Spinal cord (tissue), 10 donors: ENCODE results near the gene FLRT2. TPM values are rescaled to one million over a fixed set of nuclear protein-coding genes. Genes with fewer than 3 reads are reported as not detected.

ENCODE experiments used
- DNase-seq, 6 donors: peaks; one replicate each; pipeline versions ENCODE4 v3.0.0 to v3.0.0-alpha.2; 2013 to 2015; ENCODE audit warnings: low spot score in 6 of 6, low read depth in 4 of 6
- H3K27ac ChIP-seq: one replicate; pipeline ENCODE4 v1.5.1; 2013; ENCODE audit warnings: low read depth, low read length, control low read depth
- H3K27me3 ChIP-seq: one replicate; pipeline ENCODE4 v1.6.1; 2013; ENCODE audit warnings: low read length; ENCODE audit not compliant: control insufficient read depth, insufficient read depth
- H3K36me3 ChIP-seq: one replicate; pipeline ENCODE4 v1.6.1; 2013; ENCODE audit warnings: low read length; ENCODE audit not compliant: control insufficient read depth, insufficient read depth
- H3K4me1 ChIP-seq: one replicate; pipeline ENCODE4 v1.6.1; 2013; ENCODE audit warnings: low read length; ENCODE audit not compliant: control insufficient read depth, insufficient read depth
- H3K4me3 ChIP-seq: one replicate; pipeline ENCODE4 v1.5.1; 2013; ENCODE audit warnings: low read depth, low read length, control low read depth
- H3K9me3 ChIP-seq: one replicate; pipeline ENCODE4 v1.6.1; 2013; ENCODE audit warnings: low read length; ENCODE audit not compliant: control insufficient read depth, insufficient read depth
- WGBS: methylation state at CpG from one replicate; pipeline ENCODE4 v1.1.5; 2013; ENCODE audit warnings: missing lambda C conversion rate; ENCODE audit not compliant: insufficient coverage; 5-methylcytosine and 5-hydroxymethylcytosine counted together
- polyA plus RNA-seq, 2 donors: library from polyadenylated mRNA; unstranded; fragments of 120-200 nt; gene quantifications; one replicate each; pipeline ENCODE4 v1.2.1, GENCODE V29; 2013; ENCODE audit not compliant: insufficient read length in 2 of 2
- total RNA-seq, 2 donors: library from RNA; depleted of rRNA in 1 of 2; stranded (reverse); fragments of 120-200 nt in 1 of 2; fragments of >200 nt in 1 of 2; gene quantifications; one replicate each; pipeline versions ENCODE4 v1.2.3 to v1.2.4, GENCODE V29; 2013 to 2014
- donor health status: healthy.

Gene FLRT2
- total and polyA plus RNA-seq, 4 donors = 60.2 to 215 (median 65.3) TPM

DNA sequence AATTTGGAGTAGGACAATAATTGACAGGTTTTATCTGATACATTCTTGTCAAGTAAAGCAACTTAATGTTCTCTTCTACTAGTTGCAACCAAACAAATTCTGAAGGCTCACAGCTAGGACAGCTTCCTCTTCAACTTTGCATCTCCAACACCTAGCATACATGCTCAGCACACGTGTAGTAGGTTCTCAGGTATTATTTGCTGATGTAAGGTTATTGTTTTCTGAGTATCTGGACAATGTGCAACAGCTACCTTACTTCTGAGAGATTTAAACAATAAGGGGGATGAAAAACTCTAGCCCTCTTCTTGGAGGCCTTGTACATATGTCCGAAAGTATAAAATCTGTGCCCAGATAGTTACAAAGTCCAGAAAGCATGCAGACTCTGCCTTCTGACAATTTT, 15.5 kb upstream of the FLRT2 start:
- Histone ChIP-seq H3K27me3 (no peaks in the 10 kb centered on the region), H3K4me3 (no peak overlapping the region), H3K27ac (no peak overlapping the region), H3K4me1 (no peaks in the 10 kb centered on the region), H3K36me3 (no peaks in the 10 kb centered on the region), H3K9me3 (no peaks in the 10 kb centered on the region)
- DNase-seq = no peak
- 100% methylated on average over 1 of the region's 2 CpGs for WGBS

DNA sequence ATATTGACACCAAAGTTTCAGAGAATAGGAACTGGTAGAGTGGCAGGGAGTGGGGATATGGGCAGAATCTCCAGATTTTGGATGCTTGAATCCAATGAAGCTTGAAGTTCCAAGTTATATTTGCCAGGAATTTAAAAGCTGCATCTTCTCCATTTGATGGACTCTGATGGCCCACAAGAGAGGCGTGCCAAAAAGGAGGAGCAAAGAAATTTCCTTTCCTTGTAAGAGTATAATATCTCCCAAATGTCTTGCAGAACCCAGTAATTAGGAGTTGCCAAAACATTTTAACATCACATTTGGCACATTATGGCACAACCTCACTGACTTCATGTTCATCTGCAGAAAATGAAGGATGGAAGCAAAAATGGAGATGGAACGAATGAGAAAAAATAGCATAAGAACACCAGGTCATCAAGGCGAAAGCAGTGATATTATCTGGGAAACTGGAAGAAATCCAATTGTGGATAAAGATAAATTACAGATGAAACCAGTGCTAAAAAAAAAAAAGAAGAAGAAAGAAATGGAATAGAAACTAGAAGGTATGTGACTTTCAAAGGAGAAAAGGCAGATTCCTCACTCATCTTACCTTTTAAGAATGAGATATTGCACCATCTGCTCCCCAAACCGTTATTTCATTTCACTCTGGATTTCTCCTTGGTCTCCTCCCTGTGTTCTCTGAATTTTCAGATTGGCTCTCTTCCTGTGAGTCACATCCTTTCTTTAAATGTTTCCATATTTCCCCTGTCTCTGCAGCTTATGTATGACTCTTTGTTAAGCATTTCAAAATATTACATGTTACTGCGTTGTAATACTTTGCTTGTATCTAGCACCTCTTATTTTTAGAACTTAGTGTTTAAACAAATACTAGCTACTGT, 13.5 kb upstream of the FLRT2 start:
- H3K4me3 ChIP-seq = no peak overlapping the region
- WGBS = 93% methylated on average over 2 of the region's 5 CpGs
- DNase-seq = no peak
- H3K27me3 ChIP-seq = no peaks in the 10 kb centered on the region
- H3K36me3 ChIP-seq = no peaks in the 10 kb centered on the region
- no peaks in the 10 kb centered on the region for H3K9me3 ChIP-seq
- H3K4me1 ChIP-seq = no peaks in the 10 kb centered on the region
- H3K27ac ChIP-seq = no peak overlapping the region

DNA sequence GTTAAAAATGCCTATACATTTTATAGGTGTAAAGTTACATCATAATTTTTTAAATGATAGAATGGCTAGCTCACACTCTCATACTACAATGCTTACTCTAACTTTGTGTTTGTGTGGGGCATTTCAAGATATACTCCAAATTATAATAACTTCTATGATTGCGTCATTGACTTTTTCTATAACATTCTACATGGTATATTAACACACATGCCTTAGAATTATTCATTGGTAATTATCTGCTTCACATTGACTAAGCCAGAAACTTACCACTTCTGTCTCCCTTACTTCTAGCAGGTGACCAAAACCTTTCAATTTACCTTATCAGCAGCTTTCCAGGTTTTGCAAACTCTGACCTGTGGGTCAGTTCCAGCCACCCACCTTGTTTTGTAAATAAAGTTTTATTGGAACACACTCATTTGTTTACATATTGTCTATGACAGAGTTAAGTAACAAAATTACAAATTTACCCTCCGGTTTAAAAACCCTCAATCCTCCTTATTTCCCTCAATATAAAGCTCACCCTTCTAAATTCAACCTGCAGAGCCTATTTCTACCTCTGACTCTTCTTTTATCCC, 12.7 kb upstream of the FLRT2 start:
- Histone ChIP-seq H3K27me3 (no peaks in the 10 kb centered on the region), H3K9me3 (no peaks in the 10 kb centered on the region), H3K27ac (no peak overlapping the region), H3K4me1 (no peaks in the 10 kb centered on the region), H3K4me3 (no peak overlapping the region), H3K36me3 (no peaks in the 10 kb centered on the region)
- WGBS = no CpG with 5 or more reads among the region's 2 CpGs
- DNase-seq = no peak

DNA sequence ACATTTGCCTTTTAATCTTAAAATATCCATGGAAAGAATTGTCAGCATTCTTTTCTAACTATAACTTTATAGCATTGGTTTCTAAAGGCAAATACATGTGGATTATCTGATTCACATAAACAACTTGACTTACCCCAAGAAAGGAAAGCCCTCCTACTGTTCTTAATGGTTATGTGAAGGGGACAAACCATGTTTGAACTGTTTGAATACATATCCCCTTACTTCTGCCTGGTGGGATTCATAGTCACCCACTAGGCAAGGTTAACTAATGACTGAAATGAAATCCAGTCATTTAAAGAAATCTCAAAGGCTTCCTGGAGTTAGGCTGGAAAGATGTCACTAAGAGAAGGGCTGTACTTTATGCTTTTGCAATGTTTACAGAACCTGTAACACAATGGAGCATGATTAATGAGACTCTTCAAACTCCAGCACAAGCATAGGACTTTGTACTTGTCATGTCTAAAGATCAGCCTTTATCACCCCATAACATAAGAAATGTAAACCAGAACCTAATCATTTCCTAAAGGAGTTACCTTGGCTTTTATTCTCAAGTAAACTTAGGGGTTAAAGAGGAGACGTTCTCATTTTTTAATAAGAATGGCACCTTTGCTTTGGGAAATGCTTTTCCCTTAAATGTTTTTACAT, 10.2 kb upstream of the FLRT2 start:
- DNase-seq = no peak
- no peak overlapping the region for H3K27ac ChIP-seq
- H3K4me3 ChIP-seq = no peak overlapping the region
- H3K27me3 ChIP-seq = no peaks in the 10 kb centered on the region
- H3K36me3 ChIP-seq = no peaks in the 10 kb centered on the region
- no peaks in the 10 kb centered on the region for H3K4me1 ChIP-seq
- no peaks in the 10 kb centered on the region for H3K9me3 ChIP-seq
- no CpG with 5 or more reads among the region's 1 CpG for WGBS

DNA sequence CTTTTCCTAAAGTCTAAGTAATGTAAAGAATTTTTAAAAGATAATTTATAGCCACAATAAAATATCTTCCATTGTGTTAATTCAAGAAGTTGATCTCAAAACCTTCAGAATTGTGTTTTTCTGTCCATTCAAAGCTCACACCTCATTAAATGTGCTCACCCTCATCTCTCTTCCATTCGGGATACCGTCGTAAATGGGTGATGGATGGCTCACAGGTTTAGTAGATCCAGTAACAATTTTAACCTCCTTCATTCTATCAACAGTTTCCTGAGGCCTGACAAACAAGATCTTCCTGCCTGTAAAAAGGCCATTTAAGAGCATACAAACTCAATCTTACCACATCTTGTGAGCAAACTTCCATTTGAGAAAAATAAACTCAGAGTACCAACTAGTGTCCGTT, 9.4 kb upstream of the FLRT2 start:
- H3K4me3 ChIP-seq = no peak overlapping the region
- H3K27ac ChIP-seq = no peak overlapping the region
- WGBS = no CpG with 5 or more reads among the region's 4 CpGs
- no peak for DNase-seq
- H3K4me1 ChIP-seq = no peaks in the 10 kb centered on the region
- no peaks in the 10 kb centered on the region for H3K9me3 ChIP-seq
- H3K36me3 ChIP-seq = no peaks in the 10 kb centered on the region
- H3K27me3 ChIP-seq = no peaks in the 10 kb centered on the region

DNA sequence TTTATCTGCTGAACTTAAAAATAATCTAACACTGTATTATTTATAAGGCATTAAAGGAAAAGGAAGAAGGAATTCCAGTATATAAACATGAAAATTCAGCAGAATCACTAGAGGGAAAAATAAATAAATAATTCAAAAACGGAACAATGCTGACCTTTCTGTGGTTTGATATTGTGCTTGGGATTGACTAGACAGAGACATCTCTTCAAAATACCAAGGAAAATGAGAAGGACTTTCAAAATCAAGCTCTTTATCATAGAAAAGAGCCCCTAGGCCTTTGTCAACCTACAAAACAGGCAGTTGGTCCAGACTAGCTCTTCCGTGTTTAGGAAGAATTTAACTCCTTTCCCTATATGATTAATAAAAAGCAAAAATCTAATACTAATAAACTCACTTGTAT, 6.3 kb upstream of the FLRT2 start:
- Histone ChIP-seq H3K27ac (no peak overlapping the region), H3K9me3 (no peaks in the 10 kb centered on the region), H3K27me3 (no peaks in the 10 kb centered on the region), H3K36me3 (no peaks in the 10 kb centered on the region), H3K4me1 (no peaks in the 10 kb centered on the region), H3K4me3 (no peak overlapping the region)
- no CpG with 5 or more reads among the region's 2 CpGs for WGBS
- DNase-seq = no peak

DNA sequence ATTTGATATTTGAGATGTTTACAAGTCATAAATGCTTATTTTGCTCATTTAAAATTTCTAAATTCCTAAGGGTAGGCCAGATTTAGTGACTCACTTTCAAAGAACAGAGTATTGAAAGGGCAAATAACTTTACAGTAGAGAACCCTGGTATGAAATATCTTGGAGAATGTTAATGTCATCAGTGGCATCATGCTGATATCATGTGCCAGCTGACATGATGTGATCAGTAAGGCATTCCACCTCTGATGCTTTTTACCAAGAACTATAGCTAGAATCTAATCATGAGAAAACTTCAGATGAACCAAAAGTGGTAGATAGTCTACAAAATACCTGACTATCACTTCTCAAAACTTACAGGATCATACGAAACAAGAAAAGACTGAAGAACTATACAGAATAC, 2.9 kb upstream of the FLRT2 start:
- Histone ChIP-seq H3K9me3 (no peaks in the 10 kb centered on the region), H3K36me3 (peaks cover 3% of the 10 kb centered on the region), H3K4me3 (no peak overlapping the region), H3K27ac (no peak overlapping the region), H3K4me1 (peaks cover 32% of the 10 kb centered on the region), H3K27me3 (peaks cover 27% of the 10 kb centered on the region)
- DNase-seq = no peak
- WGBS = no CpG with 5 or more reads among the region's 1 CpG

DNA sequence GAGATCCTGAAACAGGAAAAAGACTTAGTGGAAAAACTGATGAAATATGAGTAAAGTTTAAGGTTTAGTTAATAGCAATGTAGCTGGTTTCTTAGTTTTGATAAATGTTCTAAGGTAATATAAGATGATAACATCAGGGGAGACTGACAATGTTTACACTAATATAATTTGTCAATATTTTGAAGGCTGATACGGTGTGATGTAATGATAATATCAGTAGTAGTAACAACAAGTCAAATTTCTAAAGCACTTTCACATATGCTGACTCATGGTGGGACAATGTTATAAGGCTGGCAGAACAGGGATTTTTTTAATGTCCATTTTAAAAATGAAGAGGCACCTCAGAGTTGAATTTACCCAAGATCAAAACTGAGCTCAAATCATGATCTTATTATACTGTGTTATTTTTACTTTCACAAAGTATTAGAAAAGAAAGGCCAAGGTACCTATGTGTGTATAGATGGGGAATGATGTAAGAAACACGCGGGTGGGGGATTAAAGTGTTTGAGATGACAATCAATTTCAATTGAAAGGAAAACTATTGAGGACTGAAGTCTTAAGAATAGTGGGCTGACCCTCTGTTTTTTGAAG, 2.4 kb upstream of the FLRT2 start:
- Histone ChIP-seq H3K4me3 (peak overlapping the region; percentile 66), H3K36me3 (peaks cover 3% of the 10 kb centered on the region), H3K27ac (peak overlapping the region; percentile 89), H3K4me1 (peaks cover 34% of the 10 kb centered on the region), H3K27me3 (peaks cover 30% of the 10 kb centered on the region), H3K9me3 (no peaks in the 10 kb centered on the region)
- no peak for DNase-seq
- 63% methylated on average over 2 of the region's 3 CpGs for WGBS

DNA sequence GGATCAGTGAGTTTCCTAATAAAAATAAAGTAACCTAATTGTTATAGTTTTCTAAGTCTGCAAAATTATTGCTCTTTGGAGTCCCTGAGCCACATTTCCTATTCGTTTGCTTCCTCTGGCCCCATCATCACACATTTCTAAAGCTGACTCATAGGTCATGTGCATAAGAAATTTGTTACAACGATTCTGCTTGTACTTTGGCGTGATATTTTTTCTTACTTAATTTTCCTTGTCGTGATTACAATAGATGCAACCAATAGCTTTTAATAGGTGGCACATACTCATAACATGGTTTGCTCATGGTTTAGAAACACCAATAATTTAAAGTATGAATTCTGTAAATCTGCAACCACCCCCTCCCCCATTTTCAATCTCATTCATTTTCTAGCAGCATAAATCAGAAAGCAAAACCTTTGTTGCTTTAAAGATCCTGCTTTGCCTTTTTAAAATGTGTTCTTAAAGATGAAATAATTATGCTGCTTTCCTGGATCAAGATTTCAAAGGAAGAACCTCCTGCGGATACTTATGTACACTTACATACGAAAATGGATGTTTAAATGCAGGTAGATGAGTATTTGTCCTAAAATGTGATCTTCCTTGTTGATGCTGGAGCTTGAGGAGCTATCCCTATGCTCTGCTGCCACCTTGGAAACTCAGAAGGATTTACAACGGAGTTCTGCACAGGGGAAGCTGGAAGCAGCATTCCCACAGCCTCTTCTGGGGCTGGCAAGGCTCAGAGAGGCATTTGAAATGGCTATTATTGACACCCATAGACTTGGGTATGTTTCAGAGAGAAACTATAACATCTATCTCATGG, 1.7 kb upstream of the FLRT2 start:
- DNase-seq = peak in 5 of 6 donors; percentile 62 to 97 (median 83)
- peaks cover 34% of the 10 kb centered on the region for H3K4me1 ChIP-seq
- H3K4me3 ChIP-seq = peak overlapping the region; percentile 66
- peak overlapping the region; percentile 89 for H3K27ac ChIP-seq
- peaks cover 33% of the 10 kb centered on the region for H3K27me3 ChIP-seq
- H3K9me3 ChIP-seq = no peaks in the 10 kb centered on the region
- peaks cover 3% of the 10 kb centered on the region for H3K36me3 ChIP-seq
- WGBS = 0% methylated on average over 1 of the region's 7 CpGs
